SK-N-SH treated with all-trans-retinoic acid at 6 μM for 48 hours (cell line): ENCODE results near the gene GLIS1.

ENCODE experiments used
- GLIS3 ChIP-seq: fragments of 250-450 bp; sonication (Bioruptor Pico); IDR thresholded peaks from 2 replicates; pipeline ENCODE4 v1.5.0; 2020; ENCODE audit warnings: mild to moderate bottlenecking, moderate library complexity
- SNAI2 ChIP-seq: fragments of 250-450 bp; sonication (Bioruptor Pico); IDR thresholded peaks from 2 replicates; pipeline ENCODE4 v1.5.0; 2020; ENCODE audit warnings: mild to moderate bottlenecking, moderate library complexity
- TOX ChIP-seq: fragments of 250-450 bp; sonication (Bioruptor Pico); IDR thresholded peaks from 2 replicates; pipeline ENCODE4 v1.8.0; 2021; ENCODE audit warnings: mild to moderate bottlenecking, moderate library complexity, borderline replicate concordance
- ZFP3 ChIP-seq: fragments of 250-450 bp; sonication (Bioruptor Pico); IDR thresholded peaks from 2 replicates; pipeline ENCODE4 v1.5.0; 2020; ENCODE audit warnings: mild to moderate bottlenecking, moderate library complexity
- ZFP30 ChIP-seq: fragments of 450-650 bp; formaldehyde crosslinking; IDR thresholded peaks from 2 replicates; pipeline ENCODE4 v1.5.0; 2022; ENCODE audit warnings: mild to moderate bottlenecking, moderate library complexity
- ZNF70 ChIP-seq: fragments of 450-650 bp; formaldehyde crosslinking; IDR thresholded peaks from 2 replicates; pipeline ENCODE4 v1.5.0; 2020; ENCODE audit warnings: mild to moderate bottlenecking, moderate library complexity
- TF ChIP-seq, protein P1 (sequence below): fragments of 250-450 bp; sonication (Bioruptor Pico); IDR thresholded peaks from 2 replicates; pipeline ENCODE4 v1.5.1; 2021; ENCODE audit warnings: mild to moderate bottlenecking, moderate library complexity
- TF ChIP-seq, protein P2 (sequence below): fragments of 250-450 bp; sonication (Bioruptor Pico); IDR thresholded peaks from 2 replicates; pipeline ENCODE4 v1.8.0; 2020; ENCODE audit warnings: mild to moderate bottlenecking, moderate library complexity, borderline replicate concordance

DNA sequence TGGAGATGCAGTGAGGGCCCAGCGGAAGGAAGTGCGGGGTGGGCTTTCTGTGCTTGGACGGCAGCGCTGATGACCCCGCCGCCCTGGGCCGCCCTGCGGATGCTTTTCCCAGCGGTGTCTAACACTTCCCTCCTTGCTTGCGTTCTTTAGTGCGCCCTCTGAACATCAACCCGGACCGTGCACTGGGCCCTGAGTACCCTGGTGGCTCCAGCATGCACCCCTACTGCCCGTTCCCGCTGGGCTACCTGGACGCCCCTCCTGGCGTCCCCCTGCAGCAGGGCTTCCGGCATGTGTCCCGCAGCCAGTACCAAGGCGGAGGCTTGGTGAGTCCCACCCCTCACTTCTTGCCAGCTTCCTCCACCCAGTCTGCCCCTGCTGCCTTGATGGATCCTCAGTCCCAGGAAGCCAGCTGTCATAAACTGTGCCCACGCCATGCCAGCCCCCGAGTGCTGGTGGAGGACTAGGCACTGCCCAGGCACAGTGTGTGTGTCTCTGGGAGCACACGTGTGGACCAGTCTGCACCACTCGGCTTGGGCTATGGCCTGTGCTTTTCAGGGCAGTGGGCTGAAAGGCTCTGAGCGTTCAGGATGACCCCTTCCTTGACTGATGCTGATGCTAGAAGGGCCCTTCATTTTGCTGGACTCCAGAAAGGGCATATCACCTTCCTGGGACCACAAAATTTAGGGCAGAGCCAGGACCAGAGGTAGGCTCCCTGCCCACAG is 277.5 kb downstream of the GLIS1 start:
- TF ChIP-seq ZFP30 (no peak), TOX (CRISPR knock-in tag) (no peak), GLIS3 (CRISPR knock-in tag) (no peak), ZNF70 (CRISPR knock-in tag) (no peak), ZFP3 (CRISPR knock-in tag) (no peak), SNAI2 (CRISPR knock-in tag) (no peak)
- TF ChIP-seq, protein P1, sequence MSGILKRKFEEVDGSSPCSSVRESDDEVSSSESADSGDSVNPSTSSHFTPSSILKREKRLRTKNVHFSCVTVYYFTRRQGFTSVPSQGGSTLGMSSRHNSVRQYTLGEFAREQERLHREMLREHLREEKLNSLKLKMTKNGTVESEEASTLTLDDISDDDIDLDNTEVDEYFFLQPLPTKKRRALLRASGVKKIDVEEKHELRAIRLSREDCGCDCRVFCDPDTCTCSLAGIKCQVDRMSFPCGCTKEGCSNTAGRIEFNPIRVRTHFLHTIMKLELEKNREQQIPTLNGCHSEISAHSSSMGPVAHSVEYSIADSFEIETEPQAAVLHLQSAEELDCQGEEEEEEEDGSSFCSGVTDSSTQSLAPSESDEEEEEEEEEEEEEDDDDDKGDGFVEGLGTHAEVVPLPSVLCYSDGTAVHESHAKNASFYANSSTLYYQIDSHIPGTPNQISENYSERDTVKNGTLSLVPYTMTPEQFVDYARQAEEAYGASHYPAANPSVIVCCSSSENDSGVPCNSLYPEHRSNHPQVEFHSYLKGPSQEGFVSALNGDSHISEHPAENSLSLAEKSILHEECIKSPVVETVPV (CRISPR knock-in tag) = no peak
- TF ChIP-seq, protein P2, sequence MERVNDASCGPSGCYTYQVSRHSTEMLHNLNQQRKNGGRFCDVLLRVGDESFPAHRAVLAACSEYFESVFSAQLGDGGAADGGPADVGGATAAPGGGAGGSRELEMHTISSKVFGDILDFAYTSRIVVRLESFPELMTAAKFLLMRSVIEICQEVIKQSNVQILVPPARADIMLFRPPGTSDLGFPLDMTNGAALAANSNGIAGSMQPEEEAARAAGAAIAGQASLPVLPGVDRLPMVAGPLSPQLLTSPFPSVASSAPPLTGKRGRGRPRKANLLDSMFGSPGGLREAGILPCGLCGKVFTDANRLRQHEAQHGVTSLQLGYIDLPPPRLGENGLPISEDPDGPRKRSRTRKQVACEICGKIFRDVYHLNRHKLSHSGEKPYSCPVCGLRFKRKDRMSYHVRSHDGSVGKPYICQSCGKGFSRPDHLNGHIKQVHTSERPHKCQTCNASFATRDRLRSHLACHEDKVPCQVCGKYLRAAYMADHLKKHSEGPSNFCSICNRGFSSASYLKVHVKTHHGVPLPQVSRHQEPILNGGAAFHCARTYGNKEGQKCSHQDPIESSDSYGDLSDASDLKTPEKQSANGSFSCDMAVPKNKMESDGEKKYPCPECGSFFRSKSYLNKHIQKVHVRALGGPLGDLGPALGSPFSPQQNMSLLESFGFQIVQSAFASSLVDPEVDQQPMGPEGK (CRISPR knock-in tag) = no peak
